Caco-2 (cell line): Measurements from ENCODE around the gene ATP2C1. TPM values are rescaled to one million over a fixed set of nuclear protein-coding genes. Genes with fewer than 3 reads are reported as not detected.
"Not testable (repeated sequence)": the region's sequence is repeated elsewhere in the genome, so short reads cannot be mapped to it uniquely, and the experiment has no call there.

Source experiments
- BruUV-seq: library from RNA; stranded (reverse); fragments of 400-500 nt; replicated peaks from 2 replicates; lab custom pipeline; 2021; lab: Mats Ljungman, UMichigan
- CTCF ChIA-PET: fragments of 300-600 bp; sonication (Branson Sonifier 250); formaldehyde crosslinking; loops from one replicate; lab custom pipeline; 2022; ENCODE audit warnings: antibody characterized with exemption; lab: Charles Lee
- POLR2A ChIA-PET: fragments of 300-600 bp; sonication (Branson Sonifier 250); formaldehyde crosslinking; loops from one replicate; lab custom pipeline; 2022; ENCODE audit warnings: antibody characterized with exemption; lab: Charles Lee
- DNase-seq, 2 experiments: peaks; one replicate each; pipeline versions ENCODE4 v3.0.0 to v3.0.0-alpha.2; 2020 to 2022
- H3K27me3 ChIP-seq: replicated peaks from 2 replicates; pipeline ENCODE4 v1.6.0; 2011; ENCODE audit warnings: low read length; ENCODE audit not compliant: control insufficient read depth, insufficient read depth
- H3K36me3 ChIP-seq: 2 replicates; pipeline ENCODE4 v1.5.1; 2011; ENCODE audit warnings: low read length; ENCODE audit not compliant: control insufficient read depth, insufficient read depth
- H3K4me1 ChIP-seq: fragments of 250-450 bp; sonication (Bioruptor Pico); 2 replicates; pipeline ENCODE4 v1.5.1; 2020; ENCODE audit warnings: mild to moderate bottlenecking
- H3K4me3 ChIP-seq: 2 replicates; pipeline ENCODE4 v1.5.1; 2011; ENCODE audit warnings: low read depth, mild to moderate bottlenecking, control low read depth, low read length
- H3K9me3 ChIP-seq: fragments of 250-450 bp; sonication (Bioruptor Pico); 2 replicates; pipeline ENCODE4 v1.5.1; 2020; ENCODE audit warnings: mild to moderate bottlenecking, moderate library complexity
- H3K27ac Mint-ChIP-seq: one replicate; pipeline ENCODE4 v1.8.0; 2022; ENCODE audit warnings: mixed read lengths; ENCODE audit not compliant: unreplicated experiment
- H3K27me3 Mint-ChIP-seq: one replicate; pipeline ENCODE4 v1.8.0; 2022; ENCODE audit warnings: mixed read lengths; ENCODE audit not compliant: insufficient read depth, unreplicated experiment
- H3K36me3 Mint-ChIP-seq: one replicate; pipeline ENCODE4 v1.8.0; 2022; ENCODE audit warnings: mild to moderate bottlenecking, mixed read lengths; ENCODE audit not compliant: insufficient read depth, unreplicated experiment
- H3K4me1 Mint-ChIP-seq: one replicate; pipeline ENCODE4 v1.8.0; 2022; ENCODE audit warnings: low read depth, mixed read lengths; ENCODE audit not compliant: unreplicated experiment
- H3K4me3 Mint-ChIP-seq: one replicate; pipeline ENCODE4 v1.8.0; 2022; ENCODE audit warnings: mild to moderate bottlenecking, moderate library complexity, mixed read lengths; ENCODE audit not compliant: unreplicated experiment
- H3K9me3 Mint-ChIP-seq: one replicate; pipeline ENCODE4 v1.8.0; 2022; ENCODE audit warnings: mixed read lengths; ENCODE audit not compliant: unreplicated experiment
- CTCF ChIP-seq, 2 experiments: fragments of 200-600 bp in 1 of 2; IDR thresholded peaks; 1 replicate in 1 of 2; 2 replicates in 1 of 2; pipeline versions ENCODE4 v1.5.1 to v1.8.0; 2011 to 2022; ENCODE audit warnings: antibody characterized with exemption in 1 of 2, control low read depth in 1 of 2, inconsistent platforms in 1 of 2, low read depth in 1 of 2, low read length in 1 of 2, mild to moderate bottlenecking in 1 of 2, moderate library complexity in 1 of 2; ENCODE audit not compliant: insufficient read depth in 1 of 2, severe bottlenecking in 1 of 2, unreplicated experiment in 1 of 2
- intact Hi-C: fragments of 100-400 bp; cut with micrococcal nuclease; formaldehyde crosslinking; loops from one replicate; pipeline ENCODE4 v1.10.0; 2022; ENCODE audit not compliant: unreplicated experiment
- total RNA-seq: library from RNA; stranded (reverse); gene quantifications from 2 replicates; pipeline ENCODE4 v1.2.3, GENCODE V29; 2022

Gene ATP2C1
- total RNA-seq, 1 experiment from 2014 or later: 64.9 TPM

- no TSS peak for BruUV-seq
- Histone ChIP-seq H3K27me3 (no peaks in the 10 kb centered on the region), H3K9me3 (no peaks in the 10 kb centered on the region), H3K4me3 (no peak overlapping the region), H3K4me1 (peaks cover 37% of the 10 kb centered on the region), H3K36me3 (no peaks in the 10 kb centered on the region)
- no peak for DNase-seq
- peaks cover 34% of the 10 kb centered on the region for H3K36me3 Mint-ChIP-seq
- ChIA-PET POLR2A (no interaction called here), CTCF (no interaction called here)
- intact Hi-C loops: no loop called here
- no peak overlapping the region for H3K4me3 Mint-ChIP-seq
- no peak for TF ChIP-seq CTCF (IDR thresholded peaks at IDR 0.05; ENCODE audit: insufficient read depth in 1 of 2, low read depth in 1 of 2, low read length in 1 of 2, severe bottlenecking in 1 of 2, unreplicated experiment in 1 of 2)
- peaks cover 22% of the 10 kb centered on the region for H3K4me1 Mint-ChIP-seq
- no peaks in the 10 kb centered on the region for H3K27me3 Mint-ChIP-seq
- H3K27ac Mint-ChIP-seq: no peak overlapping the region
- no peaks in the 10 kb centered on the region for H3K9me3 Mint-ChIP-seq
Observed at GRCh38 chr3:130971208-130971607, 77.3 kb downstream of the ATP2C1 start.

- H3K4me1 Mint-ChIP-seq: peaks cover 20% of the 10 kb centered on the region
- H3K9me3 ChIP-seq, H3K4me3 Mint-ChIP-seq, H3K27me3 ChIP-seq, POLR2A ChIA-PET, CTCF ChIA-PET, intact Hi-C loops, H3K4me3 ChIP-seq, H3K36me3 ChIP-seq, DNase-seq, BruUV-seq, H3K27ac Mint-ChIP-seq, H3K27me3 Mint-ChIP-seq, H3K9me3 Mint-ChIP-seq: not testable (repeated sequence)
- H3K36me3 Mint-ChIP-seq: peaks cover 34% of the 10 kb centered on the region
- H3K4me1 ChIP-seq: peaks cover 30% of the 10 kb centered on the region
Observed at GRCh38 chr3:130972592-130972991, 78.7 kb downstream of the ATP2C1 start.

GRCh38 chr3:130973406-130973805 lies 79.5 kb downstream of the ATP2C1 start:
- POLR2A ChIA-PET: no interaction called here
- CTCF ChIA-PET: no interaction called here
- H3K27ac Mint-ChIP-seq: peak overlapping the region; percentile 10
- Histone ChIP-seq H3K9me3 (no peaks in the 10 kb centered on the region), H3K4me3 (no peak overlapping the region), H3K4me1 (peaks cover 22% of the 10 kb centered on the region), H3K36me3 (no peaks in the 10 kb centered on the region), H3K27me3 (no peaks in the 10 kb centered on the region)
- H3K4me1 Mint-ChIP-seq: peaks cover 12% of the 10 kb centered on the region
- H3K27me3 Mint-ChIP-seq: no peaks in the 10 kb centered on the region
- intact Hi-C loops: no loop called here
- H3K4me3 Mint-ChIP-seq: no peak overlapping the region
- peaks cover 34% of the 10 kb centered on the region for H3K36me3 Mint-ChIP-seq
- no peaks in the 10 kb centered on the region for H3K9me3 Mint-ChIP-seq
- no peak for TF ChIP-seq CTCF (IDR thresholded peaks at IDR 0.05; ENCODE audit: insufficient read depth in 1 of 2, low read depth in 1 of 2, low read length in 1 of 2, severe bottlenecking in 1 of 2, unreplicated experiment in 1 of 2)
- no peak for DNase-seq
- BruUV-seq: no TSS peak

- POLR2A ChIA-PET: interaction anchor here (0.6 kb wide), 1 partner anchor 80 kb away, joined by 8 read pairs; the partner anchor contains the start of gene ATP2C1
- no peaks in the 10 kb centered on the region for H3K27me3 Mint-ChIP-seq
- H3K4me3 Mint-ChIP-seq: no peak overlapping the region
- no peaks in the 10 kb centered on the region for H3K9me3 Mint-ChIP-seq
- Histone ChIP-seq H3K4me3 (no peak overlapping the region), H3K9me3 (no peaks in the 10 kb centered on the region), H3K36me3 (no peaks in the 10 kb centered on the region), H3K27me3 (no peaks in the 10 kb centered on the region), H3K4me1 (peaks cover 14% of the 10 kb centered on the region)
- peaks cover 34% of the 10 kb centered on the region for H3K36me3 Mint-ChIP-seq
- peak overlapping the region; percentile 10 for H3K27ac Mint-ChIP-seq
- BruUV-seq: no TSS peak
- intact Hi-C loops: no loop called here
- CTCF ChIA-PET: no interaction called here
- H3K4me1 Mint-ChIP-seq: peaks cover 5% of the 10 kb centered on the region
- TF ChIP-seq CTCF (IDR thresholded peaks at IDR 0.05; ENCODE audit: insufficient read depth in 1 of 2, low read depth in 1 of 2, low read length in 1 of 2, severe bottlenecking in 1 of 2, unreplicated experiment in 1 of 2): no peak
- no peak for DNase-seq
Observed at GRCh38 chr3:130974201-130974600, 80.3 kb downstream of the ATP2C1 start.
